HCT116 (cell line): ENCODE data around the gene SRPK3. TPM values are rescaled to one million over a fixed set of nuclear protein-coding genes. Genes with fewer than 3 reads are reported as not detected.

Source experiments
- ATAC-seq: fragments of 200-7000 bp; cut with Tn5 transposase; 2 replicates; pipeline ENCODE4 v1.9.1; 2020; ENCODE audit warnings: mild to moderate bottlenecking, moderate library complexity
- BruUV-seq: library from RNA; stranded (reverse); fragments of 400-500 nt; replicated peaks from 2 replicates; lab custom pipeline; 2021; lab: Mats Ljungman, UMichigan
- CTCF ChIA-PET: fragments of 300-600 bp; sonication (Branson Sonifier 250); formaldehyde crosslinking; loops from one replicate; lab custom pipeline; 2021; ENCODE audit warnings: antibody characterized with exemption; lab: Charles Lee
- POLR2A ChIA-PET: fragments of 300-600, 350-600 bp; sonication (Branson Sonifier 250); formaldehyde crosslinking; loops from one replicate; lab custom pipeline; 2021; ENCODE audit warnings: antibody characterized with exemption; lab: Charles Lee
- RAD21 ChIA-PET, 2 experiments: fragments of 300-600 bp; sonication (Branson Sonifier 250); formaldehyde crosslinking; loops; one replicate each; lab custom pipeline; 2023; ENCODE audit warnings: low total read pairs in 2 of 2; ENCODE audit not compliant: uncharacterized antibody in 2 of 2, unreplicated experiment in 2 of 2, low non-redundant PET in 1 of 2; lab: Charles Lee
- DNase-seq: peaks from one replicate; pipeline ENCODE4 v3.0.0-alpha.2; 2010; ENCODE audit warnings: low read depth, low spot score
- H2AFZ ChIP-seq: fragments of 200-600 bp; shearing (Covaris generic), sonication (generic); 2 replicates; pipeline ENCODE4 v1.6.1; 2017; ENCODE audit warnings: low read depth, mixed run types, mixed read lengths, antibody characterized with exemption, low read length; ENCODE audit not compliant: poor library complexity, severe bottlenecking
- H3K27ac ChIP-seq: 2 replicates; pipeline ENCODE4 v1.5.1; 2012; ENCODE audit warnings: low read depth, low read length
- H3K27me3 ChIP-seq: fragments of 200-600 bp; sonication (generic); 2 replicates; pipeline ENCODE4 v1.6.1; 2016; ENCODE audit warnings: mixed run types, low read length, mixed read lengths; ENCODE audit not compliant: insufficient read depth
- H3K36me3 ChIP-seq, 2 experiments: fragments of 200-500 bp in 1 of 2; fragments of 200-600 bp in 1 of 2; sonication (Bioruptor generic) in 1 of 2; sonication (generic) in 1 of 2; 2 replicates each; pipeline versions ENCODE4 v1.5.1 to v1.6.1; 2014 to 2016; ENCODE audit warnings: low read length in 2 of 2, inconsistent platforms in 1 of 2, mixed read lengths in 1 of 2, mixed run types in 1 of 2; ENCODE audit not compliant: insufficient read depth in 2 of 2, control insufficient read depth in 1 of 2
- H3K4me1 ChIP-seq, 2 experiments: fragments of 200-600 bp in 1 of 2; sonication (generic) in 1 of 2; 2 replicates each; pipeline versions ENCODE4 v1.5.1 to v1.6.1; 2012 to 2017; ENCODE audit warnings: low read length in 2 of 2, inconsistent platforms in 1 of 2, mild to moderate bottlenecking in 1 of 2, mixed read lengths in 1 of 2, mixed run types in 1 of 2, moderate library complexity in 1 of 2; ENCODE audit not compliant: insufficient read depth in 2 of 2, control insufficient read depth in 1 of 2
- H3K4me2 ChIP-seq: fragments of 200-600 bp; sonication (generic); 2 replicates; pipeline ENCODE4 v1.6.1; 2017; ENCODE audit warnings: mixed run types, low read length, mixed read lengths
- H3K4me3 ChIP-seq, 2 experiments: fragments of 200-600 bp in 1 of 2; sonication (generic) in 1 of 2; replicated peaks in 1 of 2; 2 replicates each; pipeline ENCODE4 v1.5.1; 2011 to 2016; ENCODE audit warnings: low read length in 2 of 2, control low read depth in 1 of 2, low read depth in 1 of 2, mild to moderate bottlenecking in 1 of 2, mixed read lengths in 1 of 2, mixed run types in 1 of 2
- H3K79me2 ChIP-seq: fragments of 200-600 bp; sonication (generic); 2 replicates; pipeline ENCODE4 v1.6.1; 2017; ENCODE audit warnings: mild to moderate bottlenecking, mixed run types, low read length, moderate library complexity, mixed read lengths; ENCODE audit not compliant: insufficient read depth
- H3K9ac ChIP-seq: fragments of 200-600 bp; sonication (generic); 2 replicates; pipeline ENCODE4 v1.6.1; 2016; ENCODE audit warnings: low read length, mixed read lengths
- H3K9me2 ChIP-seq: fragments of 200-600 bp; sonication (generic), shearing (Covaris generic); 2 replicates; pipeline ENCODE4 v1.6.1; 2017; ENCODE audit warnings: mixed run types, mild to moderate bottlenecking, moderate library complexity; ENCODE audit not compliant: insufficient read depth
- H3K9me3 ChIP-seq, 2 experiments: fragments of 200-500 bp in 1 of 2; fragments of 200-600 bp in 1 of 2; sonication (Bioruptor generic) in 1 of 2; sonication (generic) in 1 of 2; 2 replicates each; pipeline ENCODE4 v1.6.1; 2014 to 2017; ENCODE audit warnings: low read length in 2 of 2, mixed read lengths in 2 of 2, inconsistent platforms in 1 of 2, low read depth in 1 of 2, mild to moderate bottlenecking in 1 of 2, mixed run types in 1 of 2, moderate library complexity in 1 of 2; ENCODE audit not compliant: control insufficient read depth in 1 of 2, insufficient read depth in 1 of 2
- H4K20me1 ChIP-seq: fragments of 200-600 bp; sonication (generic), shearing (Covaris generic); 2 replicates; pipeline ENCODE4 v1.6.1; 2017; ENCODE audit warnings: mixed run types, mild to moderate bottlenecking, moderate library complexity; ENCODE audit not compliant: insufficient read depth
- CBX3 ChIP-seq: IDR thresholded peaks from 2 replicates; pipeline ENCODE4 v1.6.1; 2012; ENCODE audit warnings: low read depth
- CEBPB ChIP-seq: IDR thresholded peaks from 2 replicates; pipeline ENCODE4 v1.6.1; 2012; ENCODE audit warnings: low read depth
- EGR1 ChIP-seq: IDR thresholded peaks from 2 replicates; pipeline ENCODE4 v1.6.1; 2012; ENCODE audit warnings: low read depth
- ELF1 ChIP-seq: IDR thresholded peaks from 2 replicates; pipeline ENCODE4 v1.6.1; 2012; ENCODE audit warnings: low read depth, borderline replicate concordance
- EZH2 ChIP-seq: fragments of 200-600 bp; sonication (generic); IDR thresholded peaks from 2 replicates; pipeline ENCODE4 v1.6.1; 2017; ENCODE audit warnings: antibody characterized with exemption, mixed run types
- JUND ChIP-seq: IDR thresholded peaks from 2 replicates; pipeline ENCODE4 v1.6.1; 2012
- POLR2A ChIP-seq: IDR thresholded peaks from 2 replicates; pipeline ENCODE4 v1.7.0; 2011; ENCODE audit warnings: borderline replicate concordance; ENCODE audit not compliant: insufficient read depth, insufficient read length; ENCODE audit errors: extremely low read depth
- POLR2AphosphoS5 ChIP-seq: IDR thresholded peaks from 2 replicates; pipeline ENCODE4 v1.6.1; 2011; ENCODE audit warnings: mild to moderate bottlenecking, low read depth, low read length, moderate library complexity
- RAD21 ChIP-seq: IDR thresholded peaks from 2 replicates; pipeline ENCODE4 v1.6.1; 2012; ENCODE audit warnings: low read depth, mild to moderate bottlenecking
- SIN3A ChIP-seq: IDR thresholded peaks from 2 replicates; pipeline ENCODE4 v1.6.1; 2012; ENCODE audit warnings: low read depth
- SP1 ChIP-seq: IDR thresholded peaks from 2 replicates; pipeline ENCODE4 v1.6.1; 2012; ENCODE audit warnings: low read depth
- SRF ChIP-seq: IDR thresholded peaks from 2 replicates; pipeline ENCODE4 v1.6.1; 2012; ENCODE audit warnings: low read depth
- TCF7L2 ChIP-seq: IDR thresholded peaks from 2 replicates; pipeline ENCODE4 v1.7.0; 2011; ENCODE audit warnings: borderline replicate concordance, inconsistent platforms; ENCODE audit not compliant: insufficient read depth, insufficient read length; ENCODE audit errors: extremely low read depth
- YY1 ChIP-seq: IDR thresholded peaks from 2 replicates; pipeline ENCODE4 v1.6.1; 2011; ENCODE audit warnings: low read length, low read depth, moderate library complexity, mild to moderate bottlenecking; ENCODE audit not compliant: insufficient replicate concordance; ENCODE audit errors: extremely low read depth
- ZNF274 ChIP-seq: fragments of 200-500 bp; sonication (Bioruptor generic); IDR thresholded peaks from 2 replicates; pipeline ENCODE4 v1.6.1; 2014; ENCODE audit warnings: mild to moderate bottlenecking, low read depth, low read length, inconsistent platforms
- intact Hi-C: fragments of 100-400 bp; cut with micrococcal nuclease; formaldehyde crosslinking; loops from 2 replicates; pipeline ENCODE4 v1.10.0; 2022
- total RNA-seq: library from RNA; stranded (reverse); gene quantifications from one replicate; pipeline ENCODE4 v1.2.1, GENCODE V29; 2021; ENCODE audit not compliant: unreplicated experiment
- TF ChIP-seq, protein P1 (sequence below): IDR thresholded peaks from 2 replicates; pipeline ENCODE4 v1.6.1; 2012; ENCODE audit warnings: low read depth
- TF ChIP-seq, protein P2 (sequence below): IDR thresholded peaks from 2 replicates; pipeline ENCODE4 v1.6.1; 2012
- TF ChIP-seq, protein P3 (sequence below): IDR thresholded peaks from 2 replicates; pipeline ENCODE4 v1.6.1; 2012
- TF ChIP-seq, protein P4 (sequence below), 3 experiments: fragments of 200-600 bp in 1 of 3; sonication (generic) in 1 of 3; IDR thresholded peaks in 2 of 3; conservative IDR thresholded peaks in 1 of 3; 2 replicates each; pipeline ENCODE4 v1.5.1; 2012 to 2017; ENCODE audit warnings: low read depth in 2 of 3, low read length in 2 of 3, antibody characterized with exemption in 1 of 3, borderline replicate concordance in 1 of 3, control low read depth in 1 of 3, mild to moderate bottlenecking in 1 of 3, mixed read lengths in 1 of 3, mixed run types in 1 of 3, moderate library complexity in 1 of 3; ENCODE audit not compliant: insufficient read depth in 1 of 3
- TF ChIP-seq, protein P5 (sequence below): IDR thresholded peaks from 2 replicates; pipeline ENCODE4 v1.6.1; 2011; ENCODE audit warnings: mild to moderate bottlenecking, low read length, moderate library complexity; ENCODE audit not compliant: insufficient replicate concordance; ENCODE audit errors: extremely low read depth

Gene SRPK3
- total RNA-seq, 1 experiment from 2014 or later = not detected

DNA sequence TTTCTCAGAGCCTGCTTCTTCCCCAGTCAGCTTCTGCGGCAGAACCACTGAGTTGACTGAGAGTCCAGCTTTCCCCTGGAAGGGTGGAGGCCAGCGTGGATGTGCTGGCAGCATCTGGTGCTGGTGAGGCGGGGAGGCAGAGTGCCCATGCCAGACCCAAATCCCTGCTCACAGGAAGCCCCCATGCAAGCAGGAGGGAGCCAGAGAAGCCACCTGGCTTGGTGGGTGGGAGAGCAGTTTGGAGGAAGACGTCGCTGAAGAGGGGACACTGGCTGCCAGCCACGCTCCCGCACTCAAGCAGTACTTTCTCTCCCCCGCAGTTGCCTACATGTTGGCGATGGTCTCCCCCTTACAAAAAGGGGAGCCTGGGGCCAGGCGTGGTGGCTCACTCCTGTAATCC lies 43.5 kb downstream of the SRPK3 start:
- no peaks in the 10 kb centered on the region for H3K36me3 ChIP-seq
- no peak for DNase-seq
- H3K79me2 ChIP-seq = no peaks in the 10 kb centered on the region
- ChIA-PET CTCF (no interaction called here), POLR2A (no interaction called here), RAD21 (no interaction called here)
- no peak overlapping the region for H2AFZ ChIP-seq
- H3K4me3 ChIP-seq = no peak overlapping the region
- H3K4me2 ChIP-seq = no peak overlapping the region
- no peaks in the 10 kb centered on the region for H3K9me2 ChIP-seq
- BruUV-seq = no TSS peak
- no peaks in the 10 kb centered on the region for H4K20me1 ChIP-seq
- ATAC-seq = no peak
- intact Hi-C loops = no loop called here
- peaks cover 0 to 13% of the 10 kb centered on the region in 2 experiments; a peak in 2 of 4 replicates for H3K4me1 ChIP-seq
- no peak overlapping the region for H3K9ac ChIP-seq
- TF ChIP-seq POLR2AphosphoS5 (no peak), SIN3A (no peak), CBX3 (no peak), YY1 (no peak), TCF7L2 (no peak), CEBPB (no peak), POLR2A (no peak), ELF1 (no peak), EGR1 (no peak), SRF (no peak), RAD21 (no peak), EZH2 (no peak), ZNF274 (no peak), JUND (no peak), SP1 (no peak)
- TF ChIP-seq, protein P1, sequence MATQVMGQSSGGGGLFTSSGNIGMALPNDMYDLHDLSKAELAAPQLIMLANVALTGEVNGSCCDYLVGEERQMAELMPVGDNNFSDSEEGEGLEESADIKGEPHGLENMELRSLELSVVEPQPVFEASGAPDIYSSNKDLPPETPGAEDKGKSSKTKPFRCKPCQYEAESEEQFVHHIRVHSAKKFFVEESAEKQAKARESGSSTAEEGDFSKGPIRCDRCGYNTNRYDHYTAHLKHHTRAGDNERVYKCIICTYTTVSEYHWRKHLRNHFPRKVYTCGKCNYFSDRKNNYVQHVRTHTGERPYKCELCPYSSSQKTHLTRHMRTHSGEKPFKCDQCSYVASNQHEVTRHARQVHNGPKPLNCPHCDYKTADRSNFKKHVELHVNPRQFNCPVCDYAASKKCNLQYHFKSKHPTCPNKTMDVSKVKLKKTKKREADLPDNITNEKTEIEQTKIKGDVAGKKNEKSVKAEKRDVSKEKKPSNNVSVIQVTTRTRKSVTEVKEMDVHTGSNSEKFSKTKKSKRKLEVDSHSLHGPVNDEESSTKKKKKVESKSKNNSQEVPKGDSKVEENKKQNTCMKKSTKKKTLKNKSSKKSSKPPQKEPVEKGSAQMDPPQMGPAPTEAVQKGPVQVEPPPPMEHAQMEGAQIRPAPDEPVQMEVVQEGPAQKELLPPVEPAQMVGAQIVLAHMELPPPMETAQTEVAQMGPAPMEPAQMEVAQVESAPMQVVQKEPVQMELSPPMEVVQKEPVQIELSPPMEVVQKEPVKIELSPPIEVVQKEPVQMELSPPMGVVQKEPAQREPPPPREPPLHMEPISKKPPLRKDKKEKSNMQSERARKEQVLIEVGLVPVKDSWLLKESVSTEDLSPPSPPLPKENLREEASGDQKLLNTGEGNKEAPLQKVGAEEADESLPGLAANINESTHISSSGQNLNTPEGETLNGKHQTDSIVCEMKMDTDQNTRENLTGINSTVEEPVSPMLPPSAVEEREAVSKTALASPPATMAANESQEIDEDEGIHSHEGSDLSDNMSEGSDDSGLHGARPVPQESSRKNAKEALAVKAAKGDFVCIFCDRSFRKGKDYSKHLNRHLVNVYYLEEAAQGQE = no peak
- TF ChIP-seq, protein P2, sequence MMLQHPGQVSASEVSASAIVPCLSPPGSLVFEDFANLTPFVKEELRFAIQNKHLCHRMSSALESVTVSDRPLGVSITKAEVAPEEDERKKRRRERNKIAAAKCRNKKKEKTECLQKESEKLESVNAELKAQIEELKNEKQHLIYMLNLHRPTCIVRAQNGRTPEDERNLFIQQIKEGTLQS = no peak
- TF ChIP-seq, protein P3, sequence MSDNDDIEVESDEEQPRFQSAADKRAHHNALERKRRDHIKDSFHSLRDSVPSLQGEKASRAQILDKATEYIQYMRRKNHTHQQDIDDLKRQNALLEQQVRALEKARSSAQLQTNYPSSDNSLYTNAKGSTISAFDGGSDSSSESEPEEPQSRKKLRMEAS = no peak
- TF ChIP-seq, protein P4, sequence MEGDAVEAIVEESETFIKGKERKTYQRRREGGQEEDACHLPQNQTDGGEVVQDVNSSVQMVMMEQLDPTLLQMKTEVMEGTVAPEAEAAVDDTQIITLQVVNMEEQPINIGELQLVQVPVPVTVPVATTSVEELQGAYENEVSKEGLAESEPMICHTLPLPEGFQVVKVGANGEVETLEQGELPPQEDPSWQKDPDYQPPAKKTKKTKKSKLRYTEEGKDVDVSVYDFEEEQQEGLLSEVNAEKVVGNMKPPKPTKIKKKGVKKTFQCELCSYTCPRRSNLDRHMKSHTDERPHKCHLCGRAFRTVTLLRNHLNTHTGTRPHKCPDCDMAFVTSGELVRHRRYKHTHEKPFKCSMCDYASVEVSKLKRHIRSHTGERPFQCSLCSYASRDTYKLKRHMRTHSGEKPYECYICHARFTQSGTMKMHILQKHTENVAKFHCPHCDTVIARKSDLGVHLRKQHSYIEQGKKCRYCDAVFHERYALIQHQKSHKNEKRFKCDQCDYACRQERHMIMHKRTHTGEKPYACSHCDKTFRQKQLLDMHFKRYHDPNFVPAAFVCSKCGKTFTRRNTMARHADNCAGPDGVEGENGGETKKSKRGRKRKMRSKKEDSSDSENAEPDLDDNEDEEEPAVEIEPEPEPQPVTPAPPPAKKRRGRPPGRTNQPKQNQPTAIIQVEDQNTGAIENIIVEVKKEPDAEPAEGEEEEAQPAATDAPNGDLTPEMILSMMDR (IDR thresholded peaks at IDR 0.05 in 2 of 3, conservative IDR thresholded peaks at IDR 0.05 in 1 of 3; ENCODE audit: borderline replicate concordance in 1 of 3, insufficient read depth in 1 of 3, low read depth in 2 of 3, low read length in 2 of 3) = no peak
- TF ChIP-seq, protein P5, sequence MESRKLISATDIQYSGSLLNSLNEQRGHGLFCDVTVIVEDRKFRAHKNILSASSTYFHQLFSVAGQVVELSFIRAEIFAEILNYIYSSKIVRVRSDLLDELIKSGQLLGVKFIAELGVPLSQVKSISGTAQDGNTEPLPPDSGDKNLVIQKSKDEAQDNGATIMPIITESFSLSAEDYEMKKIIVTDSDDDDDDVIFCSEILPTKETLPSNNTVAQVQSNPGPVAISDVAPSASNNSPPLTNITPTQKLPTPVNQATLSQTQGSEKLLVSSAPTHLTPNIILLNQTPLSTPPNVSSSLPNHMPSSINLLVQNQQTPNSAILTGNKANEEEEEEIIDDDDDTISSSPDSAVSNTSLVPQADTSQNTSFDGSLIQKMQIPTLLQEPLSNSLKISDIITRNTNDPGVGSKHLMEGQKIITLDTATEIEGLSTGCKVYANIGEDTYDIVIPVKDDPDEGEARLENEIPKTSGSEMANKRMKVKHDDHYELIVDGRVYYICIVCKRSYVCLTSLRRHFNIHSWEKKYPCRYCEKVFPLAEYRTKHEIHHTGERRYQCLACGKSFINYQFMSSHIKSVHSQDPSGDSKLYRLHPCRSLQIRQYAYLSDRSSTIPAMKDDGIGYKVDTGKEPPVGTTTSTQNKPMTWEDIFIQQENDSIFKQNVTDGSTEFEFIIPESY = no peak
- H3K27me3 ChIP-seq = no peaks in the 10 kb centered on the region
- H3K27ac ChIP-seq = no peak overlapping the region
- H3K9me3 ChIP-seq = no peaks in the 10 kb centered on the region
